GM19372 (cell line): ENCODE results near the gene P2RY8.
"Not testable (repeated sequence)": the region's sequence is repeated elsewhere in the genome, so short reads cannot be mapped to it uniquely, and the experiment has no call there.

ENCODE experiments used
- ATAC-seq: cut with Tn5 transposase; IDR thresholded peaks from one replicate; pipeline ENCODE4 v1.9.1; 2021; ENCODE audit warnings: mild to moderate bottlenecking, low read depth, moderate library complexity; ENCODE audit not compliant: unreplicated experiment

P2RY8 gene

DNA sequence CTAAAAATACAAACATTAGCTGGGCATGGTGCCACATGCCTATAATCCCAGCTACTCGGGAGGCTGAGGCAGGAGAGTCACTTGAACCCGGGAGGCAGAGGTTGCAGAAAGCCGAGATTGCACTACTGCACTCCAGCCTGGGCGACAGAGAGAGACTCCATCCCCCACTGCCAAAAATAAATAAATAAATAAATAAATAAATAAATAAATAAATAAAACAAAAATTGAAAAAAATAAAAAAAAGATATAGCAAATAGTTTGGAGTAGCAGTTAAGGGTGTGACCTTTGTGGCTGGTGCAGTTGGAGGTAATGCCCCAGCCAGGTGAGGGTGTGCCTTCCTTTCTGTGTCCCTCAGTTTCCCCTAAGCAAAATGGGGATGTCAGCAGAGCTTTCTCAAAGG lies 14.1 kb downstream of the P2RY8 start:
- ATAC-seq: not testable (repeated sequence)

DNA sequence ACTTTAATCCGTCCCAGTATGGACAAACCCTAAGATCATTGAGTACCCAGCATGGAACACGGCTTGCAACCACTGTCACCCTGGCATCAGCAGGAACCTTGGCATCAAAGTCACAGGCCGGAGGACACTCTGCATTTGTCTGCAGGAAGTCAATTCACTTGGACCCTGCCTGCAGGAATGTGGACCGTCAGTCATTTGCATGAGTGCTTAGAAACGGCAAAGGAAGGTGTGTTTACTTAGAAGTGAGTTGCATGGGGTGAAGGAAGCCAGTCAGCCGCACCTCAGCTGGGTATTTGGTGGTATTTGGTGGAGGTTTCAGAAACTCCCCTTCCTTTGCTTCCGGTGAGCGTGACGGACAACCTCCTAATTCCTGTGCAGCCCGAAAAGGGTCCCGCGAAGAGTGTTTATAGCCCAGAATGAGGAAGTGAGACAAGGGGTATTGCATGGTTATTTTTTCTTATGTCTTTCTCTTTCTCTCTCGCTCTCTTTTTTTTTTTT lies 15.5 kb downstream of the P2RY8 start:
- peak; percentile 83 for ATAC-seq

DNA sequence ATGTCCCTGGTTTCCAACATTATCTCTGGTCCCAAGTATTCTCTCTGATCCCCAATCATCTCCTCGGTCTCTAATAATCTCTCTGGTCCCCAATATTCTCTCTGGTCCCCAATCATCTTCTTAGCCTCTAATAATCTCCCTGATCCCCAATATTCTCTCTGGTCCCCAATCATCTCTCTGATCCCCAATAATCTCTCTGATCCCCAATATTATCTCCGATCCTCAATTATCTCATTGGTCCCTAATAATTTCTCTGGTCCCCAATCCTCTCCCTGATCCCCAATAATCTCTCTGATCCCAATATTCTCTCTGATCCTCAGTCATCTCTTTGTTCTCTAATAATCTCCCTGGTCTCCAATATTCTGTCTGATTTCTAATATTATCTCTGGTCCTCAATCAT lies 16.6 kb downstream of the P2RY8 start:
- ATAC-seq: no peak

DNA sequence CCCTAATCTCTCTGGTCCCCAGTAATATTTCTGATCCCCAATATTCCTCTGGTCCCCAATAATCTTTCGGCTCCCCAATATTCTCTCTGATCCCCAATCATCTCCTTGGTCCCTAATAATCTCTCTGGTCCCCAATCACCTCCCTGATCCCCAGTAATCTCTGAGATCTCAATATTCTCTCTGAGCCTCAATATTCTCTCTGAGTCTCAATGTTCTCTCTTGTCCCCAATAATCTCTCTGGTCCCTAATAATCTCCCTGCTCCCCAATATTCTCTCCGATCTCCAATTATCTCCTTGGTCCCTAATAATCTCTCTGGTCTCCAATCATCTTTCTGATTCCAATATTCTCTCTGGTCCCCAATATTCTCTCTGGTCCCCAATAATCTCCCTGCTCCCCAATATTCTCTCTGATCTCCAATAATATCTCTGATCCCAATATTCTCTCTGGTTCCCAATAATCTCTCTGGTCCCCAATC lies 17.9 kb downstream of the P2RY8 start:
- no peak for ATAC-seq

DNA sequence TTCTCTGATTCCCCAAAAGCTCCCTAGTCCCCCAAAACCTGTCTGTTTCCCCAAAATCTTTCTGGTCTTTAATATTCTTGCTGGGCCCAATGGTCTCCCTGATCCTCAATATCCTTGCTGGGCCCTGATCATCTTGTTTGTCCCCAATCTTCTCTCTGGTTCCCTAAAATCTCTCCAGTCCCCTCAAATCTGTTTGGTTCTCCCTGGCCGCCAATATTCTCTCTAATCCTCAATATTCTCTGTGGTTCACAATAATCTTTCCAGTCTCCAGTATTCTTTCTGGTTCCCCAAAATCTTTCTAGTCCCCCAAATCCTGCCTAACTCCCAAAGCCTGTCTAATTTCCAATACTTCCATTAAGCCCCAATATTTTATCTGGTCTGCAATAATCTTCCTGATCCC lies 18.5 kb downstream of the P2RY8 start:
- ATAC-seq: no peak

DNA sequence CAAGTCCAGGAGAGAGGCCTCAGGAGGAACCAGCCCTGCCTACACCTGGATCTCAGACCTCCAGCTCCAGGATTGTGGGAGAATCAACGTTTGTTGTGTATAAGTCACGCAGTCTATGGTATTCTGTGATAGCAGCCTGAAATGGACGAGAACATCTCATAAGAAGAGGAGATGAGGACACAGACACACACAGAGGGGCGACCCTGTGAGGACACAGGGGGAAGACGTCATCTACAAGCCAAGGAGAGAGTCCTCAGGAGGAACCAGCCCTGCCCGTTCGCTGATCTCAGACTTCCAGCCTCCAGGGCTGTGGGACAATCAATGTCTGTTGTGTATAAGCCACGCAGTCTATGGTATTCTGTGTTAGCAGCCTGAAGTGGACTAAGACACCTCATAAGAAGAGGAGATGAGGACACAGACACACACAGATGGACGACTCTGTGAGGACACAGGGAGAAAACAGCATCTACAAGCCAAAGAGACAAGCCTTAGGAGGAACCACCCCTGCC lies 20.3 kb downstream of the P2RY8 start:
- ATAC-seq: no peak

DNA sequence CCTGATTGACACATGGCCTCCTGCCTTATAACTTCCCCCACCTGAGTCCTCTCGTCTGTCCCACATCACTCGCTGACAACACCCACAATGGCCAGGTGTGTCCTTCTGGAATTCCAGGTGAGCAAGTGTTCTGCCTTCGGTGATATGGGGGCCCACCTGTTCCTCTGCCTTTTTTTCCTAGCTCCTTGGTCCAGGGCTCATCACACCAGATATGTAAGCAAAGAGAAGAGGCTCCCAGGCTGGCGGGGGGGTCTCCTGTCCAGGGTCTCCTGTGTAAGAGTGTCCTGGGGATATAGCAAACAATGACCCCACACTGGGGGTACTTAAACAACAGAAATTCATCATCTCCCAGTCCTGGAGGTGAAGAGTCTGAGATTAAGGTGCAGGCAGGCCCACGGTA lies 25.2 kb downstream of the P2RY8 start:
- no peak for ATAC-seq

DNA sequence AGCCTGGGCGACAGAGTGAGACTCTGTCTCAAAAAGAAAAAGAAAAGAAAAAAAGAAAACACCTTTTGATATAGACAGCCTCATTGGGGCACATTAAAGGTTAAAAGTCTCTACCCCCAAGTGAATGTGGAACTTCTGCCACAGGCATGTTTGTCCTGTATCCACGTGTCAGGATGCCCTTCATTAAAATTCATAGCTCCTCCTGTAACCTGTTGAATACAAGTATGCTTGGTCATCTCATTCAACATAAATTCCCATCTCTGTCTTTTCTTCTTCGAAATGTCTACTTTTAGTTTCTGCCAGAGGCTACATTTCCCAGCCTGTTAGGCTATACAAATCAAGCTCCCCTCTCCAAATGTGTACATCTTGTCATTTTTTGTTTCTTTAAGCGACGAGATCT lies 25.8 kb downstream of the P2RY8 start:
- ATAC-seq: no peak

DNA sequence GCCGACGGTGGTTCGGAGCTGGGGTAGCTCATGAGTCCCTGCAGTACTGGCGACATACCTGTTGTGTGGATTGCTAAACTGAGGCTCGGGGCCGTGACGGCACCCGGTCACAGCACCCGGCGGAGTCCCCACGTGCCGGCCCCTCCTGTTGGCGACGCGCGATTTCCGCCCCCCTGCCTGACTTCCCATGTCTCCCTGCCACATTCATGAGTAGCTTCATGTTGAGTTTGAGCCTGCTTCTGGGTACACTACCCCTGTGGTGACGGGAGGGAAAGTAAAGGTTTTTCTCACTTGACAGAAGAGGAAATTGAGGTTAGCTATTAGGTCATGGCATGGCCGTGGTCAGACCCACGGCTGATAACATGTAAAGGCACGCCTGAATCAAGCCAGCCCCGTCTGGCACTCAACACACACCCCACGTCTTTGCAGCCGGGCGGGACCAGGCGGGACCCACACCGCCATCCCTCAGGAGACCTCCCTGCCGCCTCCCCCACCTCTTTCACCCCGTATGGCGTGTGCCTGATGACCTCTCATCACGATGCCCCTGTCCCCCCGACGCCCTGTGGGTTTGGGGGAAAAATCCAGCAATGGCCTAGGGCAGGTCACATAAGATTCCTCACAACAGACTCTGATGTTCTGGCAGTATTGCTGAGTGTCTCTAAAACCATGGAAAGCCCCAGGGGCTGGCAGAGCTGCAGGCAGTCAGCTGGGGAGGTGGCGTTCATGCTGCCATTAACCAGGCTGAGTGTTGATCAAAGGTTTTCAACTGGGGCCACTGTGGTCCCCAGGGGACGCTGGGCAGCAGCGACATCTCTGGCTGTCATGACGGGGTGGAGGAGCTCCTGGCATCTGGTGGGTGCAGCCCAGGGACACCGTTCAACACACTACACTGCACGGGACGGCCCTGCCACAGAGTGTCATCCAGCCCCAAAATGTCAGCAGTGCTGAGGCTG lies 29.2 kb downstream of the P2RY8 start:
- ATAC-seq: peak; percentile 66

DNA sequence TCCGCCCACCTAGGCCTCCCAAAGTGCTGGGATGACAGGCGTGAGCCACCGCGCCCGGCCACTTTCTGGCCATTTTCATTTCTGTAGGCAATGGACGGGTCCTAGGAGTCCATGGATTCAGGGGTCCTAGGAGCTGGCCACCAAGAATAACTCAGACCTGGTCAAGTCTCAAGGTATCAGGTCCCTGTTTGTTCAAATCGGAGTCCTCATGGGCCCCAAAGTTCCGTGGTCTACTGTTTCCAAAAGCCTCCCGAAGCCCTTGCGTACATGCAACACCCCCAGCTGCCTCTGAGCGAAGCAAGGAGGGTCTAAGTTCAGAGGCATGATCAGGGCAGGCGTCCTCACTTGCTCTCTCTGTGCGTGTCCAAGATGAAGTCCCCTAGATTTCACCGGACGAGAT lies 30.1 kb downstream of the P2RY8 start:
- no peak for ATAC-seq

DNA sequence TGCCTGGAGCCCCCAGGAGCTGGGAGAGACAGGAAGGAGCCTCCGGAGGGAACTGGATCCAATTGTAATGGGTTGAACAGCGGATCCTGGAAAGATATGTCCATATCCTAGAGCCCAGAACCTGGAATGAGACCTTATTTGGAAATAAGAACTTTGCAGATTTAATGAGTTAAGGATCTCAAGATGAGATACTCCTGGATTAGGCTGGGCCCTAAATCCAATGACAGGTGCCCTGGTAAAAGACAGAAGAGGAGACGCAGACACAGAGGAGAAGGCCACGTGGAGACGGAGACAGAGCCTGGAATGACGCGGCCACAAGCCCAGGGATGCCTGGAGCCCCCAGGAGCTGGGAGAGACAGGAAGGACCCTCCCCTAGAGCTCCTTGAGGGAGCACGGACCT lies 34.1 kb downstream of the P2RY8 start:
- ATAC-seq: no peak

DNA sequence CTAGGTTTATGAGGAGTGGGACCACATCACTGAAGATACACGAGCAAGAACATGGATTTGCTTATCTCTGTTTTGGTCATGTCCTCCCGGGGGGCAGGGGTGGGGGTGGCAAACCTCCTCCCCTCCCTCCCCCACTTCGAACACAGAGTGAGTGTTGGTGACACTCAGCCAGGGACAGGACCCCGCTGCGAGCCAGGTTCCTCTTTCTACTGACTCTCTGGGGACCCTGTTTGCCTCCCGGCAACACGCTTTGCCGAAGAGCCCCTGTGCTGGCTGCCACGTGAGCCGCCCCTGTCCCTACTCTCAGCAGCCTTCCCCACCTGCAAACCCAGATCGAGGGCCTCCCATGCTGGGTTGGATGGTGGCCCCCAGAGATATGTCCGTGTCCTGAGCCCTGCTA lies 34.7 kb downstream of the P2RY8 start:
- ATAC-seq: no peak

DNA sequence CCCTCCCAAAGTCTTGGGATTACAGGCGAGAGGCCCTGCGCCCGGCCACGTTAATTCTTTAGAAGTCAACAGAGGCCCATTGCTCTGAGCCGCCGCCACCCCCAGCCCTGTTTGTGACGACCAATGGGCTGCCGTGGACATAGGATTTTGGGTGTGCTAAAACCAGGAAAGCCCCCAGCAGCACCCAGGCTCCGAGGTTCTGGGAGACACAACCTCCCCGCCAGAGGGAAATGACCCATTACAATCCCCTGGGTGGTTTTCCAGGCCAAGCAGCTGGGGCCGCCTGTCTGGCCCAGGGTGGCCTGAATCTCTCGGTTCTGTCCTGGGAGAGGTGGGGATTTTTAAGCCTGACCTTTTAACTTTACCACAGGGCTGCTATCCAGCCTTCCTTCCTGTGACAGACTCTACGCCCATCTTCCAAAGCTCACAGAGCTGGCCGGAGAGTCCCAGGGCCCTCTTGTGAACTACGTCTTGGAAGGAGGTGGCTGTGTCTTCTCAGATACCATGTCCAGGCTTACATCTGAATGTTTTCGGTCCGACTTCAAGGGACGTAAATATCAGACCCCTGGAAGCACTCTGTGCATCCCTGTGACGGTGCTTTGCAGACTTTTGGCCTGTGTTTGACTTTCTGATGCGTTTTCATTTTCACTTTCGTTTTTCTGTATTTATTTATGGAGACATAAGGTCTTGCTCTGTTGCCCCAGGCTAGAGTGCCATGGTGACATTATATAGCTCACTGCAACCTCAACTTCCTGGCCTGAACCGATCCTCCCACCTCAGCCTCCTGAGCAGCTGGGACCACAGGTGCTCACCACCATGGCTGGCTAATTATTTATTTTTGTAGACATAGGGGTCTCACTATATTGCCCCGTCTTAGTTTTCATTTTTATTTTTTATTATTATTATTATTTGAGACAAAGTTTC lies 36.0 kb downstream of the P2RY8 start:
- ATAC-seq: peak; percentile 47

DNA sequence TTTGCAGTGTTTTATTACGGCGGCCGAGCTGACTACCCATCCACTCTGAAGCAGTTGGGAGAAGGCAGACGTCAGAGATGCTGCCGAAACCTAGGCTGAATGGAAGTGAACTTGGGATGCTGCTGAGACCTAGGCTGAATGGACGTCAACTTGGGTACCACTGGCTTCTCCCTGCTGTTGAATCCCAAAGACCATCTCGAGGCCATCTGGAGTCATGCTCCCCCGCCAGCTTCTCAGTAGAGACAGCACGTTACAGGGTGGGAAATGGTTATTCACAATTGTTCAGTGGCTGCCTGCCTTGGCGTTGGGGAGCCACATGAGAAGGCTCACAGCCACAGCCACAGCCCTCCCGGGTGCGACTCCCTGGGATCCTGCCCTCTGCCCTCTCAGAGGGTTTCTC lies 40.9 kb downstream of the P2RY8 start:
- no peak for ATAC-seq

DNA sequence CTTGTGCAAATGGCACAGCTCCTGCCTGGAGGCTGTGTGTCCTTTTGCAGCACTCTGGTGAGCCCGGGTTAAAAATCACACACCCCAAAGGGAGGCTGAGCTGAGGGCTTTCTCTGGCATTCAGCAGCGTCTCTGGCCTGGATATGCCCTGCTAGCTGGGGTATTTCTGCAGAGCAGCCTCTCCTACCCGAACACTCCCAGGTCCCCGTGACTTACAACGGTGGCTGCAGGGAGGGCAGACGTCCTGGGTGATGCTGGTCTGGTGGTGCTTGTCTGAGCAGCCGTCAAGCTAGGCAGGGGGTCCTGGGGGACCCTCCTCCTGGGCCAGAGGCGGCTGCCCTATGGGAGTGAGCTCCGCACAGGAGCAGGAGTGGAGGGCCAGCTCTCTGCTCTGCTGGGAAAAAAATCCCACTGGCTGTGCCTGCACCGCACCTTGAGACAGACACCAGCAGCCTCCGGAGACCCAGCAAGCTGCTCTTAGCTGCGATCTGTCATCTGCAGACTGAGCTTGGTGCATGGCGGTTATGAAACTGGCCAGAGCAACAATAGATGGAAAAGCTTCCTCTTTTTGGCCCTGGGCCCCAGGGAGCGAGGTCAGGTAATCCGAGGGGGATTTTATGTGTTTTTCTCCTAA lies 43.0 kb downstream of the P2RY8 start:
- no peak for ATAC-seq

DNA sequence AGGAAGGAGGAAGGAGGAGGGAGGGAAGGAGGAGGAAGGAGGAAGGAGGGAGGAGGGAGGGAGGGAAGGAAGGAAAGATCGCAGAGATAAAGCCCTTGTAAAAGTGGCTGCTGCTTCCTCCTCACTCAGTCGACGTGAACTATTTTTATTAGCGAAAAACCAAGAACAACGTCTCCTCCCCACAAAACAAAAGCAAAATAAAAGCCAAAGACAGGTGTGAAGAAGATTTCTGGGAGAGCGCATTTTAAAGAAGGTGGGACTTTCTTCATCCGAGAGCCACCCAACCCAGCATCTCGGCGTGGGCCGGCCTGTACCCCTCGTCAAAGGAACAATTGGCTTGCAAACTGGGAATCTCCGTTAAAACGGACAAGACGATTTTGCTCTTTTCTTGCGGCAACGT lies 43.6 kb downstream of the P2RY8 start:
- no peak for ATAC-seq

DNA sequence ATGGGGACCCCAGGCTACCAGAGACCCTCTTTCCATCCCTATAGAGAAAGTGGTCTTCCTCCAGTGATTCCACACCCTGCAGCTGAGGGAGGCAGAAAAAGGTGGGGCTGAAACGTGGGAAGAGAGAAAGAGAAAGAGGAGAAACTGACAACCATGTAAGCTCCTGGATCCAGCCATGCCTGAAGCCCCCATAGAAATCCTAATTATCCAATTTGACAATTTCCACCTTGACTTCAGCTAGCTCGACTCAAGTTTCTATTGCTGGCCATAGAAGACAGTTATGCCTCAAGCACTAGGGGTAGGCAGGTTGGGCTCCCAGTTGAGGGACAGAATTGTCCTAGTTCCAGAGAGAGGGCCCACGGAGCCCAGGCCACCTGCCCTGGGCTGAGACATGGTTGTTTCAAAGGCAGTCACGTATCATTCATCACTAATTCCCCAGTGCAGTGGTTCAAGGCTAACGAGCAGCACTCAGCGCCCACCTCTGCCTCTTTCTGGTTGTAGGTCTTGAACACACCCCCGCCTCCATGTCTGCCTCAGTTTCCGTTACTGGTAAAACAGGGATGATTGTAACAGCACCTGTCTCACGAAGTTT lies 44.5 kb downstream of the P2RY8 start:
- no peak for ATAC-seq

DNA sequence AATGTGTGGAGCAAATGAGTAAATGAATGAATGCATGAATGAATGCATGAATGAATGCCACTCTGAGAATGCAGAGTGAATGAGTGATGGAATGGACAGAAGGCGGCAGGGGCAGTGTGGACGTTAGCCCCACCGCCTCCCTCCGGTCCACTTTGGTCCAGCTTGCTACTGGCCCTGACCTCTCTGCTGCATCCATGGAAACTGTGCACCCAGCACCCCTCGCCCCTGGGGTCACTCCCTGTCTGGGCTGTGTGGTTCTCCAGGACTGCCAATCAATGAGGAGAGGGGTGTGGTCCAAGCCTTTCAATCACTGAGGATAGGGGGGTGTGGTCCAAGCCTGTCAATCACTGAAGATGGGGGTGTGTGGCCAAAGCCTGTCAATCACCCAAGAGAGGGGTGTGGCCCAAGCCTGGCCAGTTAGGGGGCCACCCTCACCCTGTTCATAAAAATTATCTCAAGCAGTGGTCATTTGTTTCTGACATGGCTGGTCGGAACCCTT lies 45.1 kb downstream of the P2RY8 start:
- ATAC-seq: peak; percentile 75

DNA sequence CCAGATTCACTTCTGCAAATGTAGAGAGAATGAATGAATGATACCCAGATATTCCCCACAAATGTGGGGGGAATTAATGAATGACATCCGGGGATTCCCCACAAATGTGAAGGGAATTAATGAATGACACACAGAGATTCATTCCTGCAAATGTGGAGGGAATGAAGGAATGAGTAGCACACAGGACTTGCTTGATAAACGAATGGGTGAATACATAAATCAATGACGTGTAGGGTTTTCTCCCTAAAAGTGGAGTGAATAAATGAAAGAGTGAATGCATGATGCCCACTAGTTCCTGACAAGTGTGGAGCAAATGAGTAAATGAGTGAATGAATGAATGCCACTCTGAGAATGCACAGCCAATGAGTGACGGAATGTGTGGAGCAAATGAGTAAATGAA lies 45.7 kb downstream of the P2RY8 start:
- ATAC-seq: not testable (repeated sequence)

DNA sequence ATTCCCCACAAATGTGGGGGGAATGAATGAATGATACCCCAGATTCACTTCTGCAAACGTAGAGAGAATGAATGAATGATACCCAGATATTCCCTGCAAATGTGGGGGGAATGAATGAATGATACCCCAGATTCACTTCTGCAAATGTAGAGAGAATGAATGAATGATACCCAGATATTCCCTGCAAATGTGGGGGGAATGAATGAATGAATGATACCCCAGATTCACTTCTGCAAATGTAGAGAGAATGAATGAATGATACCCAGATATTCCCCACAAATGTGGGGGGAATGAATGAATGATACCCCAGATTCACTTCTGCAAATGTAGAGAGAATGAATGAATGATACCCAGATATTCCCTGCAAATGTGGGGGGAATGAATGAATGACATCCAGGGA lies 46.3 kb downstream of the P2RY8 start:
- ATAC-seq: not testable (repeated sequence)
